ENCODE data around the gene ITGA11.

The ITGA11 gene

GRCh38 chr15:68421798-68422402, 10.1 kb downstream of the ITGA11 start:
- ATAC-seq: peak; percentile 29; the same call in 2 of the 3 replicates
- TF ChIP-seq CSDC2 (CRISPR knock-in tag; IDR thresholded peaks at IDR 0.05) (no peak), GLIS3 (CRISPR knock-in tag; IDR thresholded peaks at IDR 0.05) (no peak), ZFP30 (CRISPR knock-in tag; IDR thresholded peaks at IDR 0.05) (no peak), POU6F1 (CRISPR knock-in tag; IDR thresholded peaks at IDR 0.05; ENCODE audit: borderline replicate concordance, low read depth) (no peak), ARNTL (CRISPR knock-in tag; IDR thresholded peaks at IDR 0.05; ENCODE audit: borderline replicate concordance, low read depth) (no peak), ZNF8 (CRISPR knock-in tag; IDR thresholded peaks at IDR 0.05) (no peak), ZNF565 (CRISPR knock-in tag; conservative IDR thresholded peaks at IDR 0.05; ENCODE audit: low read depth) (no peak), SNAI2 (CRISPR knock-in tag; IDR thresholded peaks at IDR 0.05) (no peak), TCF4 (CRISPR knock-in tag; IDR thresholded peaks at IDR 0.05; ENCODE audit: borderline replicate concordance) (no peak), PPARA (CRISPR knock-in tag; IDR thresholded peaks at IDR 0.05; ENCODE audit: borderline replicate concordance) (no peak)
- TF ChIP-seq, protein P1, sequence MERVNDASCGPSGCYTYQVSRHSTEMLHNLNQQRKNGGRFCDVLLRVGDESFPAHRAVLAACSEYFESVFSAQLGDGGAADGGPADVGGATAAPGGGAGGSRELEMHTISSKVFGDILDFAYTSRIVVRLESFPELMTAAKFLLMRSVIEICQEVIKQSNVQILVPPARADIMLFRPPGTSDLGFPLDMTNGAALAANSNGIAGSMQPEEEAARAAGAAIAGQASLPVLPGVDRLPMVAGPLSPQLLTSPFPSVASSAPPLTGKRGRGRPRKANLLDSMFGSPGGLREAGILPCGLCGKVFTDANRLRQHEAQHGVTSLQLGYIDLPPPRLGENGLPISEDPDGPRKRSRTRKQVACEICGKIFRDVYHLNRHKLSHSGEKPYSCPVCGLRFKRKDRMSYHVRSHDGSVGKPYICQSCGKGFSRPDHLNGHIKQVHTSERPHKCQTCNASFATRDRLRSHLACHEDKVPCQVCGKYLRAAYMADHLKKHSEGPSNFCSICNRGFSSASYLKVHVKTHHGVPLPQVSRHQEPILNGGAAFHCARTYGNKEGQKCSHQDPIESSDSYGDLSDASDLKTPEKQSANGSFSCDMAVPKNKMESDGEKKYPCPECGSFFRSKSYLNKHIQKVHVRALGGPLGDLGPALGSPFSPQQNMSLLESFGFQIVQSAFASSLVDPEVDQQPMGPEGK (CRISPR knock-in tag; IDR thresholded peaks at IDR 0.05; ENCODE audit: borderline replicate concordance): no peak
- TF ChIP-seq, protein P2, sequence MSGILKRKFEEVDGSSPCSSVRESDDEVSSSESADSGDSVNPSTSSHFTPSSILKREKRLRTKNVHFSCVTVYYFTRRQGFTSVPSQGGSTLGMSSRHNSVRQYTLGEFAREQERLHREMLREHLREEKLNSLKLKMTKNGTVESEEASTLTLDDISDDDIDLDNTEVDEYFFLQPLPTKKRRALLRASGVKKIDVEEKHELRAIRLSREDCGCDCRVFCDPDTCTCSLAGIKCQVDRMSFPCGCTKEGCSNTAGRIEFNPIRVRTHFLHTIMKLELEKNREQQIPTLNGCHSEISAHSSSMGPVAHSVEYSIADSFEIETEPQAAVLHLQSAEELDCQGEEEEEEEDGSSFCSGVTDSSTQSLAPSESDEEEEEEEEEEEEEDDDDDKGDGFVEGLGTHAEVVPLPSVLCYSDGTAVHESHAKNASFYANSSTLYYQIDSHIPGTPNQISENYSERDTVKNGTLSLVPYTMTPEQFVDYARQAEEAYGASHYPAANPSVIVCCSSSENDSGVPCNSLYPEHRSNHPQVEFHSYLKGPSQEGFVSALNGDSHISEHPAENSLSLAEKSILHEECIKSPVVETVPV (CRISPR knock-in tag; IDR thresholded peaks at IDR 0.05): no peak
- TF ChIP-seq, protein P3, sequence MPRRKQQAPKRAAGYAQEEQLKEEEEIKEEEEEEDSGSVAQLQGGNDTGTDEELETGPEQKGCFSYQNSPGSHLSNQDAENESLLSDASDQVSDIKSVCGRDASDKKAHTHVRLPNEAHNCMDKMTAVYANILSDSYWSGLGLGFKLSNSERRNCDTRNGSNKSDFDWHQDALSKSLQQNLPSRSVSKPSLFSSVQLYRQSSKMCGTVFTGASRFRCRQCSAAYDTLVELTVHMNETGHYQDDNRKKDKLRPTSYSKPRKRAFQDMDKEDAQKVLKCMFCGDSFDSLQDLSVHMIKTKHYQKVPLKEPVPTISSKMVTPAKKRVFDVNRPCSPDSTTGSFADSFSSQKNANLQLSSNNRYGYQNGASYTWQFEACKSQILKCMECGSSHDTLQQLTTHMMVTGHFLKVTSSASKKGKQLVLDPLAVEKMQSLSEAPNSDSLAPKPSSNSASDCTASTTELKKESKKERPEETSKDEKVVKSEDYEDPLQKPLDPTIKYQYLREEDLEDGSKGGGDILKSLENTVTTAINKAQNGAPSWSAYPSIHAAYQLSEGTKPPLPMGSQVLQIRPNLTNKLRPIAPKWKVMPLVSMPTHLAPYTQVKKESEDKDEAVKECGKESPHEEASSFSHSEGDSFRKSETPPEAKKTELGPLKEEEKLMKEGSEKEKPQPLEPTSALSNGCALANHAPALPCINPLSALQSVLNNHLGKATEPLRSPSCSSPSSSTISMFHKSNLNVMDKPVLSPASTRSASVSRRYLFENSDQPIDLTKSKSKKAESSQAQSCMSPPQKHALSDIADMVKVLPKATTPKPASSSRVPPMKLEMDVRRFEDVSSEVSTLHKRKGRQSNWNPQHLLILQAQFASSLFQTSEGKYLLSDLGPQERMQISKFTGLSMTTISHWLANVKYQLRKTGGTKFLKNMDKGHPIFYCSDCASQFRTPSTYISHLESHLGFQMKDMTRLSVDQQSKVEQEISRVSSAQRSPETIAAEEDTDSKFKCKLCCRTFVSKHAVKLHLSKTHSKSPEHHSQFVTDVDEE (CRISPR knock-in tag; IDR thresholded peaks at IDR 0.05): no peak
- TF ChIP-seq, protein P4, sequence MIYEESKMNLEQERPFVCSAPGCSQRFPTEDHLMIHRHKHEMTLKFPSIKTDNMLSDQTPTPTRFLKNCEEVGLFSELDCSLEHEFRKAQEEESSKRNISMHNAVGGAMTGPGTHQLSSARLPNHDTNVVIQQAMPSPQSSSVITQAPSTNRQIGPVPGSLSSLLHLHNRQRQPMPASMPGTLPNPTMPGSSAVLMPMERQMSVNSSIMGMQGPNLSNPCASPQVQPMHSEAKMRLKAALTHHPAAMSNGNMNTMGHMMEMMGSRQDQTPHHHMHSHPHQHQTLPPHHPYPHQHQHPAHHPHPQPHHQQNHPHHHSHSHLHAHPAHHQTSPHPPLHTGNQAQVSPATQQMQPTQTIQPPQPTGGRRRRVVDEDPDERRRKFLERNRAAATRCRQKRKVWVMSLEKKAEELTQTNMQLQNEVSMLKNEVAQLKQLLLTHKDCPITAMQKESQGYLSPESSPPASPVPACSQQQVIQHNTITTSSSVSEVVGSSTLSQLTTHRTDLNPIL (CRISPR knock-in tag; IDR thresholded peaks at IDR 0.05; ENCODE audit: low read depth): no peak

- no peak for ATAC-seq
- TF ChIP-seq, protein P2 (CRISPR knock-in tag; IDR thresholded peaks at IDR 0.05): no peak
- no peak for TF ChIP-seq ZC3H10 (CRISPR knock-in tag; IDR thresholded peaks at IDR 0.05)
- no peak for TF ChIP-seq POU6F1 (CRISPR knock-in tag; IDR thresholded peaks at IDR 0.05; ENCODE audit: borderline replicate concordance, low read depth)
- TF ChIP-seq, protein P1 (CRISPR knock-in tag; IDR thresholded peaks at IDR 0.05; ENCODE audit: borderline replicate concordance): no peak
- no peak for TF ChIP-seq ISL1 (CRISPR knock-in tag; IDR thresholded peaks at IDR 0.05)
- TF ChIP-seq ZNF565 (CRISPR knock-in tag; conservative IDR thresholded peaks at IDR 0.05; ENCODE audit: low read depth): no peak
- TF ChIP-seq TOX (CRISPR knock-in tag; IDR thresholded peaks at IDR 0.05; ENCODE audit: borderline replicate concordance): no peak
- TF ChIP-seq ZFP3 (CRISPR knock-in tag; IDR thresholded peaks at IDR 0.05): no peak
- TF ChIP-seq, protein P4 (CRISPR knock-in tag; IDR thresholded peaks at IDR 0.05; ENCODE audit: low read depth): no peak
- TF ChIP-seq OSR1 (CRISPR knock-in tag; IDR thresholded peaks at IDR 0.05): no peak
These were observed 10.8 kb downstream of the ITGA11 start for GRCh38 chr15:68421115-68421551.

All from SK-N-SH treated with all-trans-retinoic acid at 6 μM for 48 hours (cell line).